Muscle of leg (tissue), 11 donors: ENCODE results near the gene ZBTB20. TPM values are rescaled to one million over a fixed set of nuclear protein-coding genes. Genes with fewer than 3 reads are reported as not detected.
A peak's percentile ranks its signal among the peaks of the same experiment; 100 is the strongest.

Experiments used
- DNase-seq: peaks from one replicate; pipeline ENCODE4 v3.0.0; 2013
- H3K27ac ChIP-seq: one replicate; pipeline ENCODE4 v1.5.1; 2013; ENCODE audit warnings: mild to moderate bottlenecking, low read length, control low read depth
- H3K27me3 ChIP-seq: one replicate; pipeline ENCODE4 v1.6.1; 2013; ENCODE audit warnings: low read length; ENCODE audit not compliant: control insufficient read depth, insufficient read depth
- H3K36me3 ChIP-seq: one replicate; pipeline ENCODE4 v1.6.1; 2013; ENCODE audit warnings: low read length; ENCODE audit not compliant: control insufficient read depth, insufficient read depth
- H3K4me1 ChIP-seq: one replicate; pipeline ENCODE4 v1.6.1; 2013; ENCODE audit warnings: low read length; ENCODE audit not compliant: control insufficient read depth, insufficient read depth
- H3K4me3 ChIP-seq: one replicate; pipeline ENCODE4 v1.5.1; 2013; ENCODE audit warnings: low read length, control low read depth
- H3K9me3 ChIP-seq: replicated peaks from 2 replicates; pipeline ENCODE4 v1.6.1; 2013; ENCODE audit warnings: low read depth, low read length; ENCODE audit not compliant: control insufficient read depth
- WGBS: methylation state at CpG from one replicate; pipeline ENCODE4 v1.1.5; 2013; ENCODE audit warnings: missing lambda C conversion rate; ENCODE audit not compliant: insufficient coverage; 5-methylcytosine and 5-hydroxymethylcytosine counted together
- polyA plus RNA-seq, 8 donors: library from polyadenylated mRNA; unstranded; fragments of 120-200 nt; gene quantifications; one replicate each; pipeline versions ENCODE4 v1.2.1 to v1.2.3, GENCODE V29; 2013; ENCODE audit warnings: inconsistent platforms in 1 of 8, low replicate concordance in 1 of 8; ENCODE audit not compliant: insufficient read length in 8 of 8, insufficient read depth in 1 of 8
- total RNA-seq: library from RNA; stranded (reverse); fragments of 120-200 nt; gene quantifications from one replicate; pipeline ENCODE4 v1.2.4, GENCODE V29; 2013

ZBTB20 gene
- total and polyA plus RNA-seq, 9 donors, result 1.0 to 16.6 (median 2.8) TPM

DNA sequence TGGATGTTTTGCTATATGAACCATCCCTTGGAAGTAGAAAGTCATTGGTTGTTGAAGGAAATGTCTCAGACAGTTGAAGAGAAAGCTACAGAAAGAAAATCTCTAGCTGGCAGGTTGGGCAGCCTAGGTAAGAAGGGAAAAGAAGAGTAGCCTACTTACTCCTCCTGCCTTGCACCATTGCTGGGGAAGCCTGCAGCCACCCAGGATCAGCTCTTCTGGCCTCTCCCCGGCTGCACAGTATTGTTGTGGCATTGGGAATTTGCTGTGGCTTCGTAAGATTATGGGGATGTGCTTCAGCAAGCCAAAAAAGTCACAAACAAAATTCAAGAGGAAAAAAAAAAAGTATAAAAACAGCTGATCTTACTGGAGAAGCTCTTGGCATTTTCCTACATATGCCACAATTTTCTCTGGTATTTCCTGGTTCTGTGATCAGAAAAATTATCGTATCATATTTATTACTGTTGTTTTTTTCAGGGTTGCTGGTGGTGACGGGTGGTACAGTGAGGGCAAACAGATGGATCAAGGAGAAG is 699.1 kb downstream of the ZBTB20 start:
- Histone ChIP-seq H3K4me3 (no peak overlapping the region), H3K27me3 (no peaks in the 10 kb centered on the region), H3K27ac (no peak overlapping the region), H3K4me1 (peaks cover 7% of the 10 kb centered on the region), H3K9me3 (no peaks in the 10 kb centered on the region), H3K36me3 (no peaks in the 10 kb centered on the region)
- WGBS, result no CpG with 5 or more reads among the region's 4 CpGs
- no peak for DNase-seq

DNA sequence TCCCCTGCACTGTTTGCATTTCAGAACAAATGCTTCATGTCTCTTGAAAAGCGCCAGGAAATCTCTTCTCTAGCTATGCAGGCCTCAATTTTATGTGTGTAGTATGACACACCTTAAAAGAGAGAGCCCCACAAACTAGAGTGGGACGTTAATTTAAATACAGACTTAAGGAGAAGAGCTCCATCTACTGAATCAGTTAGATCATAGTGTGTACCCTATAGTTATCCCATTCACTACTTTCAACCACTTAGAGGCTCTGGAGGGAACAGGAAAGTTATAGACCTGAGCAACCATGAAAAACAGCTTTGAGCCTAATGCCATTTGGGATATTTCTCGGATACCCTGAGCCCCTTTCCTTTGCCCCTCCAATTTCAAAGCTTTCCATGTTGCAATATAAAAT is 699.5 kb downstream of the ZBTB20 start:
- DNase-seq, result no peak
- H3K27me3 ChIP-seq, result no peaks in the 10 kb centered on the region
- H3K9me3 ChIP-seq, result no peaks in the 10 kb centered on the region
- WGBS, result no CpG with 5 or more reads among the region's 3 CpGs
- no peak overlapping the region for H3K27ac ChIP-seq
- no peak overlapping the region for H3K4me3 ChIP-seq
- H3K36me3 ChIP-seq, result no peaks in the 10 kb centered on the region
- H3K4me1 ChIP-seq, result peaks cover 7% of the 10 kb centered on the region

DNA sequence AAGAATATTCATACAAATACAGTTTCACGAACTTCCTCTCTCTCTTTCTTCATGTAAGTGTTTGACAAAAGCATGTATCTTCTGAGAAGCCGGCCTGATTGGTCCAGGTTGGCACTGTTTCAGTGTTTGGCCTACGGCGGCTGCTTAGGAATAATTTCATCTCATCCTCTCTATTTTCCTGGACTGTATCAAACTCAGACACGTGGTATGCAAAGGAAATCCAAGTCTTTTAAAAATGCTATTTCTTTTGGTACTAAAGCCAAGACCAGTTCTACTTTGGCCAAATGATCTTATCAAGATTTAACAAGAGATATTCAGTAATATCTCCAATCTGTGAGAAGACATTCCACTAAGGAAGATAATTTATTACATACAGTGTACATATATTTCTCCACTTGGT is 700.5 kb downstream of the ZBTB20 start:
- peak; percentile 60 for DNase-seq
- Histone ChIP-seq H3K4me1 (peaks cover 8% of the 10 kb centered on the region), H3K27ac (no peak overlapping the region), H3K9me3 (no peaks in the 10 kb centered on the region), H3K27me3 (no peaks in the 10 kb centered on the region), H3K36me3 (no peaks in the 10 kb centered on the region), H3K4me3 (no peak overlapping the region)
- no CpG with 5 or more reads among the region's 5 CpGs for WGBS

DNA sequence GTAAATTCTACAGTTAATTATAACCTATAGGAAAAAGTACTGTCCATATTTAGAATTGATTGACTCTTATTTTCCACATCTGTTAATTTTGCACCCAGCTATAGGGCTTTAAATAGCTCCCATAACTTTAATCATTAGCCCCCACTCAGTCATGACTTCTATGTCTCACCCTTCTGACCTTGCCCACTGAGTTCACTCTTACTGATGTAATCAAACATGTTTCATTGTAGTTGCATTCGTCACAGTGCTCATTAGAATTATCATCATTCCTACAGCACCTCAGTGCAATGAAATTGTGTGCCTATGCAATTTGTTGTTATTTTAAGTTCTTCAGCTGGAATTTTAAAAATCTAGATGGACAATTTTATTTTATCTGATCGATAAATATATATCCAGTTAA is 701.9 kb downstream of the ZBTB20 start:
- Histone ChIP-seq H3K4me1 (peaks cover 10% of the 10 kb centered on the region), H3K27ac (no peak overlapping the region), H3K9me3 (no peaks in the 10 kb centered on the region), H3K27me3 (no peaks in the 10 kb centered on the region), H3K4me3 (no peak overlapping the region), H3K36me3 (no peaks in the 10 kb centered on the region)
- no CpG with 5 or more reads among the region's 2 CpGs for WGBS
- DNase-seq, result no peak

DNA sequence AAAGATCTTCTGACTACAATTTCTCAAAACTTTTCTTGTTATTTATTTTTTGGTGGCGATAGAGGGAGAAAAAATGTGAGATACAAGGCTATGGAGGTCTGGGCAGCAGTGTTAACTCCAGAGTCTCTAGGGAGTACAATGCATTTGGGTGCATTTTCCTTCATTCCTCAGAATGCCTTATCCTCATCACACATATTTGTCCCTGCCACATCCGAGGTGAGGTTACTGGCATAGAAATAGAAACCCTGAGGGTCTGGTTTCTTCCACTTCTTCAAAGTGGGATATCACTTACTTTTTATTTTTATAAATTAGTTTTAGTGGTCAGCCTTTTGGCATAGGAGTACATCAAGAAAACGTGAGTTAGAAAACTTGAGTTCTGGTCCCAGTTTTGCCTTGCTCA is 702.9 kb downstream of the ZBTB20 start:
- Histone ChIP-seq H3K4me1 (peaks cover 10% of the 10 kb centered on the region), H3K9me3 (no peaks in the 10 kb centered on the region), H3K4me3 (no peak overlapping the region), H3K36me3 (no peaks in the 10 kb centered on the region), H3K27ac (no peak overlapping the region), H3K27me3 (no peaks in the 10 kb centered on the region)
- no peak for DNase-seq
- whole genome bisulfite sequencing, result no CpG with 5 or more reads among the region's 3 CpGs

DNA sequence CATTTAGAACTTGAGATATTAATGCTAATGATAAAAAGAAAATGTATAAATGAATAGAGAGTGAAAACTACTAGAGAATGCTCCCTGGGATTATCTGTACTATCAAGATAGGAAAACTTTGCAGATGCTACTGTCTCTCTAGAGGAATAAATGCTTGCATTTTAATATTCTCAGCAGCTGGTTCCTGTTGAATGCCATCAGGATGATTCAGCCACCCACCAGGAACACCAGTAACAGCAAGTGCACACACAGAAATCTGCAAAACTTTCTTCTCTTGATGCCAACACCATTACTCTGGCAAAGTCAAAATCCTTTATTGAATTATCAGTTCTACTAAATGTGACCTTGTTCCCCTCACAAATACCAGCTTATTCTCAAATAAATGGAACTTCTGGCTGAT is 704.8 kb downstream of the ZBTB20 start:
- Histone ChIP-seq H3K36me3 (no peaks in the 10 kb centered on the region), H3K9me3 (no peaks in the 10 kb centered on the region), H3K4me3 (no peak overlapping the region), H3K4me1 (peaks cover 10% of the 10 kb centered on the region), H3K27me3 (no peaks in the 10 kb centered on the region), H3K27ac (peak overlapping the region; percentile 80)
- DNase-seq, result peak; percentile 70

DNA sequence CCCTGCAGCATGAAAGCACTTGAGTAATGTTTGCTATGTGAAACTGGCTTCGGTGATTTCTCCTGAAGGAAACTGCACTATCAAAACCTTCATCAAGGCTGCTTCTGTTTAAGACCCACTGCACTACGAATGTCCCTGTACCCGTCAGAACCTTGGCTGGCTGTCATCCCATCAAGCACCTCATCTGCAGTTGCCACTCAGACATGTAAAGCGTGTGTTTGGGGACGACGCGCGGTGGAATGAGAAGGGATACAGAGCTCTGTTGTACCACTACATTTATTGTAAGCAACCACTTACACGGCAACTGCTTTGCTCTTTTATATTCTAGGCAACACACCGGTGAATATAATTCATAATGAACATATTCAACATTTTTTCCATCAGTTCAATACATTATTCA is 705.7 kb downstream of the ZBTB20 start:
- Histone ChIP-seq H3K4me1 (peaks cover 10% of the 10 kb centered on the region), H3K27me3 (no peaks in the 10 kb centered on the region), H3K27ac (peak overlapping the region; percentile 80), H3K4me3 (no peak overlapping the region), H3K36me3 (no peaks in the 10 kb centered on the region), H3K9me3 (no peaks in the 10 kb centered on the region)
- 77% methylated on average over 7 of the region's 10 CpGs for WGBS
- peak; percentile 39 for DNase-seq

DNA sequence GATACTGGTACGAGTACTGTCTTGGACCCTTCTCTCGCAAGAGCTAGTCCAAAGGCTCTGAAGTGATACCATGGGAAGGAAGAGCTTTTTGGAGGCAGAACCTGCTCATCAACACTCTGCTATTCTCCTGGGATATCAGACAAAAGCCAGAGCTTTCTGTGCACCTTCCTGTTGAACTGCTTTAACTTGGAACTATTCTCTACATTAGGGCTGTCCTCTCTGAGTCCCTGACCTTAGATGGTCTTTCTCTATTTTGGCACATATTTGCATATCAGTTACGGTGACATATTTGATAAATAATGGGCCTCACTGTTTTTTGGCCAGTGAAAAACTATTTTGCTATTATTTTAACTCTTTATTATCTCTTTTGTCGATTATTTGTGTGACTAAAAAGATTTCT is 706.4 kb downstream of the ZBTB20 start:
- Histone ChIP-seq H3K27me3 (no peaks in the 10 kb centered on the region), H3K4me3 (no peak overlapping the region), H3K27ac (no peak overlapping the region), H3K36me3 (no peaks in the 10 kb centered on the region), H3K4me1 (peaks cover 14% of the 10 kb centered on the region), H3K9me3 (no peaks in the 10 kb centered on the region)
- 100% methylated on average over 1 of the region's 4 CpGs for WGBS
- DNase-seq, result no peak

DNA sequence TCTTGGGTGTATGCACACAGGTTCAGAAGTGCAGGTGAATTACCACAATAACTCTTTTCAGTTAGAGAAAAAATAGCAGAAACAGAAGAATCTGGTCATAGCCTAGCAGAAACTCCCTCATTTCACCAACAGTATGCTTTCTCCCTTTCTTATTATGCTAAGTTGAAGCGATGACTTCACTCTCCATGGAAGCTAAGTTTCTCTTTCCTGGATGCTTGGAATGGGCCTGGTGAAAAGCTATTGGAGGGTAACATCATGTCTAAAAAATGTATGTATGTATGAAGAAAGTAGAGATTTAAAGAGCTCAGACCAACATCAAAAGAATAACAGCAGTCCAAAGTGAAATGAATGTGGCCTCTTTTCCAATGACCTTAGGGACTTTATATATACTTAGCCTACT is 707.8 kb downstream of the ZBTB20 start:
- peaks cover 15% of the 10 kb centered on the region for H3K4me1 ChIP-seq
- no peaks in the 10 kb centered on the region for H3K27me3 ChIP-seq
- H3K27ac ChIP-seq, result no peak overlapping the region
- no peaks in the 10 kb centered on the region for H3K9me3 ChIP-seq
- WGBS, result no CpG with 5 or more reads among the region's 1 CpG
- no peak for DNase-seq
- no peak overlapping the region for H3K4me3 ChIP-seq
- no peaks in the 10 kb centered on the region for H3K36me3 ChIP-seq

DNA sequence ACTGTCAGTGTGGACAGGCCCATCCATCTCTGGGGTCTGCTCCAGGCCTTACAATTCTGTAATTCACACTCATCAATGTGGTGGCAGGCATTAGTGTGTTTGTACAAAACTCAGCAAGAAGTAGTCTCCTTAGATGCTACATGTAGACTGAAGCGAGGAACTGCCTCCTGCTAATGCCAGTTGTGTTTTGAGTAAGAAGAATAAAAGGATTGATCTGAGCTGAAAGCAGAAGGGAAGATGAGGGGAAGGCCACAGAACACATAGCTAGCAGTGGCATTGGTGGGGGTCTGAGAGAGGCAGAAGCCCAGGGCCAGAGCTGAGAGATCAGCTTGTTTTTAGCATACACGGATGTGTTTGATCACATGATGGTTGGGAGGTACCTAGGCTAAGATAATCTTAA is 709.2 kb downstream of the ZBTB20 start:
- DNase-seq, result no peak
- H3K36me3 ChIP-seq, result no peaks in the 10 kb centered on the region
- WGBS, result 100% methylated on average over 1 of the region's 2 CpGs
- no peak overlapping the region for H3K4me3 ChIP-seq
- H3K27ac ChIP-seq, result no peak overlapping the region
- no peaks in the 10 kb centered on the region for H3K27me3 ChIP-seq
- H3K9me3 ChIP-seq, result no peaks in the 10 kb centered on the region
- peaks cover 14% of the 10 kb centered on the region for H3K4me1 ChIP-seq

DNA sequence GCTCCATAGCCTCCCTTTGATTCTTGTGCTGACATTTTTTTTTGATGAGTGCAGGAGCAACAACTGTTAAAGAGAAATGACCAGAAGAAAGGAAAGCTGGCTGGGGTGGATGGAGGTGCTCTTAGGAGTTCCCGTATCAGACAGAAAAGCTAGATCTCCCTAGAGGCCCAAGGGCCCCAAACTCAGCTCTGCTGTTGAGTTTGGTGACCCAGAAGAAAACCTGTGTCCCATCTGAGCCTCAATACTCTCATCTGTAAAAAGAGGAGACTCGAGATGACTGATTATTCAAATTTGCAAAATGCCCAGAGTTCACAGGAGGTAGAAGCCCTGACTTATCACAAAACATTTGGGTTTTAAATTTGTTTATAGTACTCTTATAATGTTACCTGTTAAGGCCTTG is 710.9 kb downstream of the ZBTB20 start:
- H3K4me3 ChIP-seq, result no peak overlapping the region
- no peak for DNase-seq
- peaks cover 9% of the 10 kb centered on the region for H3K4me1 ChIP-seq
- H3K36me3 ChIP-seq, result no peaks in the 10 kb centered on the region
- no peaks in the 10 kb centered on the region for H3K27me3 ChIP-seq
- peak overlapping the region; percentile 15 for H3K27ac ChIP-seq
- 40% methylated on average over 1 of the region's 2 CpGs for WGBS
- H3K9me3 ChIP-seq, result no peaks in the 10 kb centered on the region
